ENCODE data around the gene LRSAM1. TPM values are rescaled to one million over a fixed set of nuclear protein-coding genes. Genes with fewer than 3 reads are reported as not detected.

Gene LRSAM1
- total RNA-seq, 1 donor from 2014 or later, result 17.1 TPM

- DNase-seq (ENCODE audit: low read depth), result no peak
- H3K4me3 ChIP-seq (ENCODE audit: low read depth, low read length), result no peak overlapping the region
- no peak for TF ChIP-seq CTCF (conservative IDR thresholded peaks at IDR 0.05; ENCODE audit: low read depth, low read length)
These were observed 22.2 kb downstream of the LRSAM1 start for GRCh38 chr9:127473501-127473900.

- TF ChIP-seq CTCF (conservative IDR thresholded peaks at IDR 0.05; ENCODE audit: low read depth, low read length), result no peak
- no peak overlapping the region for H3K4me3 ChIP-seq (ENCODE audit: low read depth, low read length)
- no peak for DNase-seq (ENCODE audit: low read depth)
These were observed 22.6 kb downstream of the LRSAM1 start for GRCh38 chr9:127473932-127474331.

GRCh38 chr9:127474592-127474991 lies 23.3 kb downstream of the LRSAM1 start:
- no peak overlapping the region for H3K4me3 ChIP-seq (ENCODE audit: low read depth, low read length)
- DNase-seq (ENCODE audit: low read depth), result no peak
- no peak for TF ChIP-seq CTCF (conservative IDR thresholded peaks at IDR 0.05; ENCODE audit: low read depth, low read length)

- no peak for TF ChIP-seq CTCF (conservative IDR thresholded peaks at IDR 0.05; ENCODE audit: low read depth, low read length)
- DNase-seq (ENCODE audit: low read depth), result no peak
- no peak overlapping the region for H3K4me3 ChIP-seq (ENCODE audit: low read depth, low read length)
These were observed 28.3 kb downstream of the LRSAM1 start for GRCh38 chr9:127479507-127480081.

- TF ChIP-seq CTCF (conservative IDR thresholded peaks at IDR 0.05; ENCODE audit: low read depth, low read length), result no peak
- no peak for DNase-seq (ENCODE audit: low read depth)
- H3K4me3 ChIP-seq (ENCODE audit: low read depth, low read length), result no peak overlapping the region
These were observed 31.4 kb downstream of the LRSAM1 start for GRCh38 chr9:127482662-127483061.

- H3K4me3 ChIP-seq (ENCODE audit: low read depth, low read length), result no peak overlapping the region
- TF ChIP-seq CTCF (conservative IDR thresholded peaks at IDR 0.05; ENCODE audit: low read depth, low read length), result no peak
- no peak for DNase-seq (ENCODE audit: low read depth)
These were observed 34.7 kb downstream of the LRSAM1 start for GRCh38 chr9:127485995-127486394.

GRCh38 chr9:127488946-127489345 lies 37.6 kb downstream of the LRSAM1 start:
- no peak overlapping the region for H3K4me3 ChIP-seq (ENCODE audit: low read depth, low read length)
- DNase-seq (ENCODE audit: low read depth), result no peak
- TF ChIP-seq CTCF (conservative IDR thresholded peaks at IDR 0.05; ENCODE audit: low read depth, low read length), result no peak

Measured in epithelial cell of proximal tubule (primary cell).